Stimulated activated CD8-positive, alpha-beta memory T cell treated with anti-CD3 and anti-CD28 coated beads, Interleukin-4, amount 100 ng/mL, for 48 hours (primary cell): Measurements from ENCODE around the gene PAN2.
"Not testable (repeated sequence)": the region's sequence is repeated elsewhere in the genome, so short reads cannot be mapped to it uniquely, and the experiment has no call there.

ENCODE experiments used
- DNase-seq: peaks from one replicate; pipeline ENCODE4 v3.0.0-alpha.2; 2020

Gene PAN2, protein sequence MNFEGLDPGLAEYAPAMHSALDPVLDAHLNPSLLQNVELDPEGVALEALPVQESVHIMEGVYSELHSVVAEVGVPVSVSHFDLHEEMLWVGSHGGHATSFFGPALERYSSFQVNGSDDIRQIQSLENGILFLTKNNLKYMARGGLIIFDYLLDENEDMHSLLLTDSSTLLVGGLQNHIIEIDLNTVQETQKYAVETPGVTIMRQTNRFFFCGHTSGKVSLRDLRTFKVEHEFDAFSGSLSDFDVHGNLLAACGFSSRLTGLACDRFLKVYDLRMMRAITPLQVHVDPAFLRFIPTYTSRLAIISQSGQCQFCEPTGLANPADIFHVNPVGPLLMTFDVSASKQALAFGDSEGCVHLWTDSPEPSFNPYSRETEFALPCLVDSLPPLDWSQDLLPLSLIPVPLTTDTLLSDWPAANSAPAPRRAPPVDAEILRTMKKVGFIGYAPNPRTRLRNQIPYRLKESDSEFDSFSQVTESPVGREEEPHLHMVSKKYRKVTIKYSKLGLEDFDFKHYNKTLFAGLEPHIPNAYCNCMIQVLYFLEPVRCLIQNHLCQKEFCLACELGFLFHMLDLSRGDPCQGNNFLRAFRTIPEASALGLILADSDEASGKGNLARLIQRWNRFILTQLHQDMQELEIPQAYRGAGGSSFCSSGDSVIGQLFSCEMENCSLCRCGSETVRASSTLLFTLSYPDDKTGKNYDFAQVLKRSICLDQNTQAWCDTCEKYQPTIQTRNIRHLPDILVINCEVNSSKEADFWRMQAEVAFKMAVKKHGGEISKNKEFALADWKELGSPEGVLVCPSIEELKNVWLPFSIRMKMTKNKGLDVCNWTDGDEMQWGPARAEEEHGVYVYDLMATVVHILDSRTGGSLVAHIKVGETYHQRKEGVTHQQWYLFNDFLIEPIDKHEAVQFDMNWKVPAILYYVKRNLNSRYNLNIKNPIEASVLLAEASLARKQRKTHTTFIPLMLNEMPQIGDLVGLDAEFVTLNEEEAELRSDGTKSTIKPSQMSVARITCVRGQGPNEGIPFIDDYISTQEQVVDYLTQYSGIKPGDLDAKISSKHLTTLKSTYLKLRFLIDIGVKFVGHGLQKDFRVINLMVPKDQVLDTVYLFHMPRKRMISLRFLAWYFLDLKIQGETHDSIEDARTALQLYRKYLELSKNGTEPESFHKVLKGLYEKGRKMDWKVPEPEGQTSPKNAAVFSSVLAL

DNA sequence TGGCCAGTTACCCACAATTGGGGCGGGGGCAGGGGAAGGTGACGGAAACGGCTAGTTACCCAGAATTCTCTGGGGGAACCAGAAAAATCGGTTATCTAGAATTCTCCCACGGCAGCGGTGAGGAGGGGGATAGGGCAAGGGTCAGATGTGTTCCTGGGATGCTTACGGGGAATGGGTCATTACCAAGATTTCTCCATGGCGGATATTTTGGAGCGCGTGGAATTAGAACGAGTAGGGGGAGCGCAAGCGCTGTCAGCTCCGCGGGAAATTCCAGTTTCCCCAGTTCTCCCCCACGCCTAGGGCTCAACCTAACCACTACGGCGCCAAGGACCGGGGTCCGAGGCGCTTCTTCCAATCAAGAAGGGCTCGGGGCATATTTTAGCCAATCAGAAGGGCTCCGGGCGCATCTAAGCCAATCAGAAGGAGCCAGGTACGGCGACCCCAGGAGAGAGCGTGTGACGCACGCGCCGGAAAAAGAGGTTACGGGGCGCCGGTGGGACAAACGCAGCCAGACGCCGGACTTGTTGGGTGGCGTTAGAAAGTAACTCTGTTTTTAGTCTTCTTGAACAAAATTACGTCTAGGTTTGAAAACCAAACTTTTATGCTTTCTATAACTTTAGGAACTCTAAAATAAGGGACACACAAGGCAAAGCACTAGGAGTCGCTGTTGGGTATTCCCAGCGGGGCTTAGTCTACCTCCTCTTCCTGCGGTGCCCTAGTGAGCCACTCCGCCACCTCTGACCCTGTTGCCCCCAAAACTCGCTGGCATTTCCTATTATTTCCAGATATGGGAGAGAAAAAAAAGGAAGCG lies at the start of gene PAN2:
Gene PAN2 (minus strand): TSS at position 322 of the 811 bp plus-strand sequence. CDS start 906 bp downstream, outside the sequence.
- DNase-seq, result peak; percentile 93

DNA sequence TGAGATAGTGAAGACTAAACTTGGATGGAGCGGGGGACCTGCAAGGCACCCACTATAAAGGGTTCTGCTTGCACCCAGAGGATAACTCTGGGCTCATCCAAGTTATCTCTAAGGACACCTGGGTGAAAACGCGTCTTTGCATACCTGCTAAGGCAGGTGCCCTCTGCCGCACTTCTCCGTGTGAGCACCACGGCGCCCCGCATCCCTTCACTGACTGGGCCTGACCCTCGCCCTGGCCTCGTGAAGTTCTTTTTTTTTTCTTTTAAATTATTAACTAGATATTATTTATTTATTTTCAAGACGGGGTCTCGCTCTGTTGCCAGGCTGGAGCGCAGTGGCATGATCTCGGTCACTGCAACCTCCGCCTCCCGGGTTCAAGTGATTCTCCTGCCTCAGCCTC lies 48.8 kb upstream of the PAN2 start:
- DNase-seq, result no peak

DNA sequence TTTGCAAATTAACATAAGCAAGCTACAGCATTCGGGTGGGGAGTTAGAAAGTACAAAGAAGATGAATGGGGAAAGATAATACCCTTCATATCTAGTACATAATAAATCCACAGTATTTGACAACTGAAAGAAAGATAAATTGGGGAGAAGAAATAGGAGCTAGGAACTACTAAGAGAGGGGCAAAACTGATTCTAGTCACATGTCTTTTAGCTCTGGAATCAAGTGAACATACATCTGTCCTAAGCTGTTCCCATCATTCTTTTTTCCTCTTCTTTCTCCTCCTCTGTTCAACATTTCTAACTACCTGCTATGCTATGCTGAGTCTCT lies 44.2 kb upstream of the PAN2 start:
- DNase-seq, result no peak

DNA sequence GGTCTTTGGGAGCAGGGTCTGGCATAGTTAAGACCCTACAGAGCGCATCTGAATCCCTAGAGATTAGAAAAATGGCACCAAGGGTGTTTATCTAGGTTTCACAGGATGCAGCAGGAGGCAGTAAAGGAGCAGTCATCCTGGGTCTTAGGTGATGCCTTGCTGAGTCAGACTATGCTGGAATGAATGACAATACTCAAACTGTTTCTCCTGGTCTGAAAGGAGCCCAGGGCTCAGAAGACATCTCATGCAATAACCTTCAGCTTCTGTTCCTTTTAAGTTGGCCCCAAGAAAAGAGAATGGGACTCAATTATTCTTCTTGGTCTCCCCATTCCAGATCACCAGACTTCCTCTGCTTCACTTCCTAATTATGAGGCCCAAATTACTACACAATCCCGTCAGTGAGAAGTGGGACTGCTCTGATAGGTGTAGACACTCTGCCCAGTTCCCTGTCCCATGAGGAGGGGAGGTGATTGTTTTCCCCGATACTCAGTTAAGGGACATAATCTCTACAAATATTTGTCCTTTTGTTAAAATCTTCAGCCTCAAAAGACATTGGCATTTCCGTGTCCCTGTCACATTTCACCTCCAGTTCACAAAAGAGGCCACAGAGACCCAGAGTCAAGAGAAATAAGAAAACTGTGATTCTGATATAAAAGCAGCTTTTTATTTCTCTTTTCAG lies 43.6 kb upstream of the PAN2 start:
- no peak for DNase-seq

DNA sequence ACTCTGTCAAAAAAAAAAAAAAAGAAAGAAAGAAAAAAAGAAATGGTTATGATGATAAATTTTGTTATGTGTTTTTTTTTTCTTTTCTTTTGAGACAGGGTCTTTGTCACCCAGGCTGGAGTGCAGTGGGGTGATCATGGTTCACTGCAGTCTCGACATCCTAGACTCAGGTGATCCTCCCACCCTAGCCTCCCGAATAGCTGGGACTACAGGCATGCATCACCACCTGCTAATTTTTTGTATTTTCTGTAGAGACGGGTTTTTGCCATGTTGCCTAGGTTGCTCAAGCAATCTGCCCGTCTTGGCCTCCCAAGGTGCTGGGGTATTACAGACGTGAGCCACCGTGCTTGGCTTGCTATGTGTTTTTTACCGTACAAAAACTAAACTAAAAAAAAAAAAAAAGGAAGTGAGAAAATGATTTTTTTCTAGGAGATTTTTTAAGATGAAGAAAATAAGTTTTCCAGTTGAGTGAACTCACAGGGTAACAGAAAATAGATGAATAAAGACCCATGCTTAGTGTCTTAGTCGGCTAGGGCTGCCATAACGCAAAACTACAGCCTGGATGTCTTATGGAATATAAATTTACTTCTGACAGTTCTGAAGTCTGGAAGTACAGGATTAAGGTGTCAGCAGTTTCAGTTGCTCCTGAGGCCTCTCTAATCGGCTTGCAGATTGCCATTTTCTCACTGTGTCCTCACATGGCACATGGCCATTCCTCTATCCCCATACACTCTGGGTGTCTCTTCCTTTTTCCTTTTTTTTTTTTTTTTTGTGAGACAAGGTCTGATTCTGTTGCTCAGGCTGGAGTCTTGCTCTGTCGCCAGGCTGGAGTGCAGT lies 42.0 kb upstream of the PAN2 start:
- DNase-seq, result no peak

DNA sequence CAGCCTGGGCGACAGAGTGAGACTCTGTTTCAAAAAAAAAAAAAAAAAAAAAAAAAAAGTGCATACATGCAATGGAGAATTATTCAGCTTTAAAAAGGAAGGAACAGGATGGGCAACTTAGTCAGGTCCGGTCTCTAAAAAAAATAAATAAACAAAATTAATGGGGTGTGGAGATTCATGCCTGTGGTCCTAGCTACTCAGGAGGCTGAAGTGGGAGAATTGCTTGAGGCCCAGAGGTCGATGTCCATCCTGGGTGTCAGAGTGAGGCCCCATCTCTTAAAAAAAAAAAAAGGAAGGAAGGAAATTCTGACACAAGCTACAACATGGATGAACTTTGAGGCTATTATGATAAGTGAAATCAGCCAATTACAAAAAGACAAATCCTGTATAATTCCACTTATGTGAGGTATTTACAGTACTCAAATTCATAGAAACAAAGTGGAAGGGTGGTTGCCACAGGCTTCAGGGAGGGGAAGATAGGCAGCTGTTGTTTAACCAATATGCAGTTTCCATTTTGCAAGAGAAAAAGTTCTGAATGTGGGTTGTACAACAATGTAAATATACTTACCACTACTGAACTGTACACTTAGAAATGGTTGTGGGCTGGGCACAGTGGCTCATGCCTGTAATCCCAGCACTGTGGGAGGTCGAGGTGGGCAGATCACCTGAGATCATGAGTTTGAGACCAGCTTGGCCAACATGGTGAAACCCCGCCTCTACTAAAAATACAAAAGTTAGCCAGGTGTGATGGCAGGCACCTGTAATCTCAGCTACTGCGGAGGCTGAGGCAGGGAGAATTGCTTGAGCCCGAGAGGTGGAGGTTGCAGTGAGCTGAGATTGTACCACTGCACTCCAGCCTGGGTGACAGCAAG lies 41.2 kb upstream of the PAN2 start:
- no peak for DNase-seq

DNA sequence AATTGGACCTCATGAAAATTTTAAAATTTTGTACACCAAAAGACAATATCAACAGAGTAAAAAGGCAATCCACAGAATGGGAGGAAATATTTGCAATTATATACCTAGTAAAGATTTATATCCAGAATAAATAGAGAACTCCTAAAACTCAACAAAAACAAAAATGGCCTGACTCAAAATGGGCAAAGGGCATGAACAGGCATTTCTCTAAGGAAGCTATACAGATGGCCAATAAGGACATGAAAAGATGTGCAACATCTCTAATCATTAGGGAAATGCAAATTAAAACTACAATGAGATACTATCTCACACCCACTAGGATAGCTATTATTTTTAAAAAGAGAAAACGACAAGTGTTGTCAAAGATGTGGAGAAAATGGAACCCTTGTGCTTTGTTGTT lies 39.7 kb upstream of the PAN2 start:
- DNase-seq, result no peak

DNA sequence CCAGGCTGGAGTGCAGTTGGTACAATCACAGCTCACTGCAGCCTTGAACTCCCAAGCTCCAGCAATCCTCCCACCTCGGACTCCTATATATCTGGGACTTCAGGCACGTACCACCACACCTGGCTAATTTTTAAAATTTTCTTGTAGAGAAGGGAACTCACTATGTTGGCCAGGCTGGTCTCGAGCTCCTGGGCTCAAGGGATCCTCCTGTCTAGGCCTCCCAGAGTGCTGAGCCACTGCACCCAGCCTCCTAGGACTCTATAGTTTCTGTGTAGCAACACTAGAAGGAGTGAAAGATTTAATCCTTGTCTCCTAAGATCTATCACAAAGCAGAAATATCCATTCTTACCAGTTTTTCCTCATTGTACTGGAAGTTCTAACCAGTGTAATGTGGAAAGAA lies 33.1 kb upstream of the PAN2 start:
- DNase-seq, result no peak

DNA sequence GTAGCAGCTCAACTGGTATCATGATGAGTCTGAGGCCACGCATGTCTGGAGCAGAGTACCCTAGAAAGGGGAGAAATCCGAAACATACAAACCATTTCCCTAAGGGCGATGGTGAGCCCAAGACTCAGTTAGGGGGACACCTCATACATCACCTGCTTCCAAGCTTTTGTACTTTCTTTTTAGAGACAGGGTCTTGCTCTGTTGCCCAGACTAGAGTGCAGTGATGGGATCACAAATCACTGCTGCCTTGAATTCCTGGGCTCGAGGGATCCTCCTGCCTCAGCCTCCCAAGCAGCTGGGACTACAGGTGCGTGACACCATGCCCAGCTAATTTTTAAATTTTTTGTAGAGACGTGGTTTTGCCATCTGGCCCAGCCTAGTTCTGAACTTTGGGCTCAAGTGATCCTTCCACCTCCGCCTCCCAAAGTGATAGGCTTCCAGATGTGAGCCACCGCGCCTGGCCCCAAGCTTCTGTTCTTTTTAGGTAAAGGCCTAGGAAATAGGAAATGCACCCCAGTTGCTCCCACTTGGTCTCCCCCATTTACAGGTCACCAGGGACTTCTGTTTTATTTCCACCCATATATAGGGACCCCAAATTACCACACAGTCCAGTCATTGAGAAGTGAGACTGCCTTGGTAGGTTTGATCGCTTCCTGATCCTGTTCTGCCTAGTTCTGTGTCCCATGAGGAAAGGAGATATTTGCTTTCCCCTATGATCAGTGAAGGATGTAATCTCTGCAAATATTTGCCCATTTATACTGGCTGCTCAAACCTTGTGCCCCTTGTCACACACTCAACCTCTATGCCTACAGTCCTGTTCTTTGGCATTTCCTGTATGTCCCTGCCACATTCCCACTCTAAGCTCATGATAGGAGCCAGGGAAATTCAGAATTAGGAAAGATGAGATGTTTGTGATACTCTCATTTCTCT lies 28.6 kb upstream of the PAN2 start, which contains the start of gene APOF:
Gene APOF (minus strand): TSS at position 728 of the 930 bp plus-strand sequence. CDS start 112 bp downstream, at position 616.
- no peak for DNase-seq

DNA sequence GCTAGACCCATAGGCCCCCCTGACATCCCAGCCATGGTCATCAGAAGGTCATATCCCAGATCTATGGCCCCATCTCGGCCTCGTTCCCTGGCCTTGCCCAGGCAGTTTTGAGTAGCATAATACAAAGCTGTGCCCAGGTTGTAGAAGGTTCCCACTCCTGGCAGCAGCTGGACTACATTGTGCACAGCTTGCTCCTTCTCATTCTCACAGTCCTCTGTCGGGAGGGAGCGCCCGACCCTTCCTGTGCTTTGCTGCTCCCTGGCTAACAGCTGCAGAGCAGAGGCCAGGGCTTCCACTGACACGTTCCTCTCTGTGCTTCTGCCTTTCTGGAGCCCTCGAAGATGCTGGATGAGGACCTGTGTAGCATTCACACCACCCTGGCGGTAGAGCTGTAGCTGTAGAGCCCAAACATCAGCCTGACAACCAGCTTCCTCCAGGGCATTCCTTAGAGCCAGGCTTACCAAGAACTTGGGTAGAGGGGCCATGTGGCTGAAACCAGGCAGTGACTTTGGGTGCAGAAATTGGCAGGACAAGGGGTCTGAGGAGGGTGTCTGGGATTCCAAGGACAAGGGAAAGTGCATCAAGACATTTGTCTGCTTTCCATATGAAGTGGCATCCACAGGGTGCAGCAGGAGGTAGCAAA lies 27.8 kb upstream of the PAN2 start:
- DNase-seq, result no peak

DNA sequence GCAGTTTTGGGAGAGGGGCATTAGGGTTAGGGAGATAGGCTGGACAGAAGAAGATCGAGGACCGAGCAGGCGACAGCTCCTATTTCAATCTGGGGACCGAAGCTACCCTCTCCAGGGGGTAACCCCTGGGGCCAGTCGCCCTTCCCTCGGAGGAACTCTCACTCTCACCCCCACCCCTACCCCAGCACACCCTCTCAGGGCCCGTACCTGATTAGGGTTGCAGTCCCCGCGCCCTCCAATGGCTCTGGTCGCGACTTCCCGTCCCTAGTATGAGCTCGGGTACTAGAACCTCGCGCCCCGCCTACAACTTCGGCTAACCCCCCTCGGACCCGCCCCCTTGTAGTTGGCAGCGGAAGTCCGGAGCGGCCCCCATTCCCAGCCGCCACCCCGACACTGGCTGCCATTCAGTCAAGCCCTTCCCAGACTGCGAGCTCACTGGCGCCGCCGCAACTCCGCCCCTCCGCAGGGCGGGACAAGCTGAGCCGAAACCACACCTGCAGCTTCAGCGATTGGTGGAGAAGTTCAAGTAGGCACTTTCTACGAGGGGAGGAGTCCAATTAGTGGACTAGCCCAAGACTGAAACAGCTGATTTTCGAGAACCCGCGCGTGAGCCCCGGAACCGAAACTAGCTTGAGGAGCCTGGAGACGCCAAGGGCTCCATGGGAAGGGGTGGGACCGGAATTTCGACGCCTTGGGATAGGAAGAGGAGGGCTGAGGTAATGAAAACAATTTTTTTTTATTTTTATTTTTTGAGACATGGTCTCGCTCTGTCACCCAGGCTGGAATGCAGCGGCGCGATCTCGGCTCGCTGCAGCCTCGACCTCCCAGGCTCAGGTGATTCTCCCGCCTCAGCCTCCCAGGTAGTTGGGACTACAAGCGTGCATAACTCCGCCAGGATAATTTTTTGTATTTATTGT lies 26.3 kb upstream of the PAN2 start, which contains the start of gene STAT2:
Gene STAT2 (minus strand): TSS at position 257 of the 917 bp plus-strand sequence. CDS start 3,536 bp downstream, outside the sequence.
- peak; percentile 99 for DNase-seq

DNA sequence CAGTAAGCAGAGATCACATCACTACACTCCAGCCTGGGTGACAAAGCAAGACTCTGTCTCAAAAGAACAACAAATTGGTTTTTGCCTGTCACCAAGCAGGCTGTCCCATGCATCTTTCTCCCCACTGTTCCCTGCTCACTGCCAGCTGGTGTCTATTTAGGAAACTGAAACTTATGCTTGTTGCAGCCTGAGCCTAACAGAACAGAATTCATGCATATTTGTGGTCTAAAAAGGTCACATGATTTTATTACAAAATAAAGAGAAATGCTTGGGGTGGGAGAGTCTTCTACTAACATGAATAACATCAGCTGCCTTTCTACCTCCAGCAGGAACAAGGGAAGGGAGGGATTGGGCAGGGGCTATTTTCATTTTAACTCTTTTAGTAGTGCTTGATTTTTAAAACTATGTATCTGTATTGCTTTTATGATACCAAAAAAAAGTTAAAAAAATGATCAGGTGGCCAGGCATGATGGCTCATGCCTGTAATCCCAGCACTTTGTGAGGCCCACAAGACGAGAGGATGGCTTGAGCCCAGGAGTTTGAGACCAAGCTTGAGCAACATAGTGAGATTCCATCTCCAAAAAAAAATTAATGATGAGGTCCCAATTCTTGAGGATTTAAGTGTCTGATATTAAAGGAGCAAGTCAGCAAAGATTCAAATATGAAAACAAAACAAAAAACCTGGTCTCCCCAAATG lies 25.2 kb upstream of the PAN2 start:
- no peak for DNase-seq

DNA sequence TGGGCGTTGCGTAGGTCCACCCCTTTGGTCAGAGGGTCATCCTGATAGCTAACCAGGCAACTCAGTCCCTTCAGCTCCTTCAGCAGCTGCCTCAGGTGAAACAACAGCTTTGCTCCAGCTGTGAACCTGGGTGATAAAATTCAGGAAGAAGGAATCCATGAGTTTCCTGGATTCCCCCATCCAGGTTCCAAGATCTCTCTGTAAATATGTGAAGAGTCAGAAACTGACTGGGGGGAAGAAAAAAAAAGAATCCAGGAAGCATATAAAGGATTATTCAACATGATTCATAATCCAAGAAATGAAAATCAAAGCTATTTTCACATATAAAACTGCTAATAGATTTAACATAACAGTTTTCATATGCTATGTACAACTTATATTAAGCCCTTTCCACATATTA lies 17.5 kb upstream of the PAN2 start:
- no peak for DNase-seq

DNA sequence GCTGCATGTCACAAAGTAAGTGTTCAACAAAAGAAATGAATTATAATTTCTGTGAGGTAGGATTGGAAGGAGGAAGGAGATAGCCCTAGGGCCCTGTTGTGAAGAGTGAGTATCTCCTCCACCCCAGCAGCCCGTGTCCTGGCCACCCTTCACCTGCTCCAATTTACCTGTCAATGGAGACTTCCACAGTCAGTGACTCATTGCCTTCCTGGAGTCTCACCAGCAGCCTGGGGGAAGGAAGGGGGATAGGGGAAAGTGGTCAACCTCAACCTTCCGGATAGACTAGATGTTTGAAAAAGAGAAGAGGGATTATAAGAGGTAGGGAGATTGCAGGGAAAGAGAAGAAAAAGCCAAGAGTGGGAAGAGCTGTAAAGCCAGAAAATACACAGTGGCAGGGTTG lies 16.9 kb upstream of the PAN2 start:
- DNase-seq, result no peak

DNA sequence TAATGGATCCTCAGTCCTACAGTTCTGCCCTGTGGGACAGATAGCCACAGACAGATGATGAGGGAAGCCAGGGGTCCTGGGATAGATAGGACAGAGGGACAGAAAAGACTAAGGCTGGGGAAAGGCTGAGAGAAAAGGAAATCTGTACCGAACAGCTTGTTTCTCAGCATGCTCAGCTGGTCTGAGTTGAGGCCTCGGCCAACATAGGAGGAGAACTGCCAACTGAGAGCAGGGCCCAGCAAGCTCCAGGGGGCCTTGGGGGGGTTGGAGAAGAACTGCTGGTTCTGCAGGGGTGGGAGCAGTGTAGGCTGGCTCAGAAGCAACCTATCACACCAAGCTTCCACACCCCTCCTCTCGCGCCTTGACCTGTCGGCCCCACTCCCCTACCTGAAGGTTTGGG lies 15.0 kb upstream of the PAN2 start:
- DNase-seq, result no peak

DNA sequence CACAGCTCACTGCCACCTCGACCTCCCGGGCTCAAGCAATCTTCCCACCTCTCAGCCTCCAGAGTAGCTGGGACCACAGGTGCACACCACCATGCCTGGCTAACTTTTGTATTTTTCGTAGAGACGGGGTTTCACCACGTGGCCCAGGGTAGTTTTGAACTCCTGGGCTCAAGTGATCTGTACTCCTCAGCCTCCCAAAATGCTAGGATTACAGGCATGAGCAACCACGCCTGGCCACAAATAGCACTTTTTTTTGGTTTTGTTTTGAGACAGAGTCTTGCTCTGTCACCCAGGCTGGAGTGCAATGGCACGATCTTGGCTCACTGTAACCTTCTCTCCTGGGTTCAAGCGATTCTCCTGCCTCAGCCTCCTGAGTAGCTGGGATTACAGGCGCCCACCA lies 13.5 kb upstream of the PAN2 start:
- DNase-seq, result not testable (repeated sequence)
